T-helper 2 cell treated with Interferon-gamma antibody and Interleukin-4, amounts not matched to agents 5 μg/mL and 100 μg/mL, for 36 hours (primary cell): ENCODE data around the gene DIP2C.
"Not testable (repeated sequence)": the region's sequence is repeated elsewhere in the genome, so short reads cannot be mapped to it uniquely, and the experiment has no call there.

ENCODE experiments used
- DNase-seq: peaks from one replicate; pipeline ENCODE4 v3.0.0; 2021; ENCODE audit warnings: low spot score
- H3K27ac Mint-ChIP-seq: one replicate; pipeline ENCODE4 v1.8.0; 2021; ENCODE audit warnings: mild to moderate bottlenecking, mixed read lengths
- H3K27me3 Mint-ChIP-seq: one replicate; pipeline ENCODE4 v1.8.0; 2021; ENCODE audit warnings: low read depth, mixed read lengths
- H3K36me3 Mint-ChIP-seq: one replicate; pipeline ENCODE4 v1.8.0; 2021; ENCODE audit warnings: low read depth, mixed read lengths
- H3K4me1 Mint-ChIP-seq: one replicate; pipeline ENCODE4 v1.8.0; 2021; ENCODE audit warnings: low read depth, mixed read lengths
- H3K4me3 Mint-ChIP-seq: one replicate; pipeline ENCODE4 v1.8.0; 2022; ENCODE audit warnings: mild to moderate bottlenecking, moderate library complexity, mixed read lengths
- H3K9me3 Mint-ChIP-seq: one replicate; pipeline ENCODE4 v1.8.0; 2021; ENCODE audit warnings: mixed read lengths

The DIP2C gene

GRCh38 chr10:368579-369220 lies 320.8 kb downstream of the DIP2C start:
- Mint-ChIP-seq H3K36me3 (no peaks in the 10 kb centered on the region), H3K27ac (no peak overlapping the region), H3K4me3 (no peak overlapping the region), H3K9me3 (no peaks in the 10 kb centered on the region), H3K4me1 (no peaks in the 10 kb centered on the region), H3K27me3 (no peaks in the 10 kb centered on the region)
- no peak for DNase-seq

GRCh38 chr10:368107-368506 lies 321.4 kb downstream of the DIP2C start:
- not testable (repeated sequence) for H3K27ac Mint-ChIP-seq, H3K9me3 Mint-ChIP-seq, H3K4me1 Mint-ChIP-seq, DNase-seq, H3K4me3 Mint-ChIP-seq, H3K27me3 Mint-ChIP-seq, H3K36me3 Mint-ChIP-seq

GRCh38 chr10:367636-368035 lies 321.8 kb downstream of the DIP2C start:
- H3K9me3 Mint-ChIP-seq: no peaks in the 10 kb centered on the region
- no peaks in the 10 kb centered on the region for H3K36me3 Mint-ChIP-seq
- no peak overlapping the region for H3K27ac Mint-ChIP-seq
- DNase-seq: no peak
- no peak overlapping the region for H3K4me3 Mint-ChIP-seq
- no peaks in the 10 kb centered on the region for H3K27me3 Mint-ChIP-seq
- H3K4me1 Mint-ChIP-seq: no peaks in the 10 kb centered on the region

- H3K9me3 Mint-ChIP-seq: no peaks in the 10 kb centered on the region
- no peak overlapping the region for H3K27ac Mint-ChIP-seq
- H3K27me3 Mint-ChIP-seq: peaks cover 4% of the 10 kb centered on the region
- H3K4me1 Mint-ChIP-seq: no peaks in the 10 kb centered on the region
- H3K4me3 Mint-ChIP-seq: no peak overlapping the region
- H3K36me3 Mint-ChIP-seq: no peaks in the 10 kb centered on the region
- no peak for DNase-seq
Measured at GRCh38 chr10:366186-366585, 323.3 kb downstream of the DIP2C start.

- no peaks in the 10 kb centered on the region for H3K36me3 Mint-ChIP-seq
- no peaks in the 10 kb centered on the region for H3K4me1 Mint-ChIP-seq
- no peak overlapping the region for H3K4me3 Mint-ChIP-seq
- no peak overlapping the region for H3K27ac Mint-ChIP-seq
- no peak for DNase-seq
- peaks cover 4% of the 10 kb centered on the region for H3K27me3 Mint-ChIP-seq
- H3K9me3 Mint-ChIP-seq: no peaks in the 10 kb centered on the region
Measured at GRCh38 chr10:364267-364775, 325.1 kb downstream of the DIP2C start.

GRCh38 chr10:363152-363551 lies 326.3 kb downstream of the DIP2C start:
- H3K4me3 Mint-ChIP-seq: no peak overlapping the region
- no peaks in the 10 kb centered on the region for H3K36me3 Mint-ChIP-seq
- H3K27me3 Mint-ChIP-seq: peaks cover 4% of the 10 kb centered on the region
- H3K4me1 Mint-ChIP-seq: no peaks in the 10 kb centered on the region
- DNase-seq: no peak
- H3K27ac Mint-ChIP-seq: no peak overlapping the region
- H3K9me3 Mint-ChIP-seq: no peaks in the 10 kb centered on the region

- Mint-ChIP-seq H3K27ac (no peak overlapping the region), H3K4me1 (no peaks in the 10 kb centered on the region), H3K9me3 (no peaks in the 10 kb centered on the region), H3K27me3 (peaks cover 4% of the 10 kb centered on the region), H3K4me3 (no peak overlapping the region), H3K36me3 (no peaks in the 10 kb centered on the region)
- no peak for DNase-seq
Measured at GRCh38 chr10:361203-362081, 328.0 kb downstream of the DIP2C start.

GRCh38 chr10:360653-361052 lies 328.8 kb downstream of the DIP2C start:
- Mint-ChIP-seq H3K27ac (no peak overlapping the region), H3K36me3 (no peaks in the 10 kb centered on the region), H3K9me3 (no peaks in the 10 kb centered on the region), H3K27me3 (peaks cover 4% of the 10 kb centered on the region), H3K4me1 (no peaks in the 10 kb centered on the region), H3K4me3 (no peak overlapping the region)
- no peak for DNase-seq

- peaks cover 4% of the 10 kb centered on the region for H3K27me3 Mint-ChIP-seq
- no peak overlapping the region for H3K27ac Mint-ChIP-seq
- H3K9me3 Mint-ChIP-seq: no peaks in the 10 kb centered on the region
- H3K4me1 Mint-ChIP-seq: no peaks in the 10 kb centered on the region
- DNase-seq: no peak
- no peaks in the 10 kb centered on the region for H3K36me3 Mint-ChIP-seq
- no peak overlapping the region for H3K4me3 Mint-ChIP-seq
Measured at GRCh38 chr10:359762-360161, 329.7 kb downstream of the DIP2C start.

GRCh38 chr10:359093-359492 lies 330.4 kb downstream of the DIP2C start:
- H3K4me1 Mint-ChIP-seq: no peaks in the 10 kb centered on the region
- no peak for DNase-seq
- no peak overlapping the region for H3K4me3 Mint-ChIP-seq
- H3K27ac Mint-ChIP-seq: no peak overlapping the region
- H3K27me3 Mint-ChIP-seq: peaks cover 4% of the 10 kb centered on the region
- H3K36me3 Mint-ChIP-seq: no peaks in the 10 kb centered on the region
- H3K9me3 Mint-ChIP-seq: no peaks in the 10 kb centered on the region

- no peak overlapping the region for H3K4me3 Mint-ChIP-seq
- no peaks in the 10 kb centered on the region for H3K36me3 Mint-ChIP-seq
- H3K4me1 Mint-ChIP-seq: no peaks in the 10 kb centered on the region
- H3K27me3 Mint-ChIP-seq: peaks cover 4% of the 10 kb centered on the region
- no peak overlapping the region for H3K27ac Mint-ChIP-seq
- no peaks in the 10 kb centered on the region for H3K9me3 Mint-ChIP-seq
- DNase-seq: no peak
Measured at GRCh38 chr10:357201-357950, 332.1 kb downstream of the DIP2C start.

- H3K36me3 Mint-ChIP-seq: no peaks in the 10 kb centered on the region
- no peaks in the 10 kb centered on the region for H3K27me3 Mint-ChIP-seq
- H3K27ac Mint-ChIP-seq: no peak overlapping the region
- DNase-seq: no peak
- no peak overlapping the region for H3K4me3 Mint-ChIP-seq
- H3K4me1 Mint-ChIP-seq: no peaks in the 10 kb centered on the region
- H3K9me3 Mint-ChIP-seq: no peaks in the 10 kb centered on the region
Measured at GRCh38 chr10:356452-356851, 333.0 kb downstream of the DIP2C start.

- Mint-ChIP-seq H3K4me3 (no peak overlapping the region), H3K9me3 (no peaks in the 10 kb centered on the region), H3K27me3 (no peaks in the 10 kb centered on the region), H3K36me3 (no peaks in the 10 kb centered on the region), H3K27ac (no peak overlapping the region), H3K4me1 (no peaks in the 10 kb centered on the region)
- no peak for DNase-seq
Measured at GRCh38 chr10:354901-355617, 334.4 kb downstream of the DIP2C start.
